Heart right ventricle (tissue), 16 donors: ENCODE data around the gene PTCD2. TPM values are rescaled to one million over a fixed set of nuclear protein-coding genes. Genes with fewer than 3 reads are reported as not detected.

Source experiments
- ATAC-seq, 8 donors: fragments of 200-7000 bp; cut with Tn5 transposase; one replicate each; pipeline ENCODE4 v1.9.1; 2020; ENCODE audit warnings: mild to moderate bottlenecking in 8 of 8, moderate library complexity in 8 of 8, moderate number of reproducible peaks in 1 of 8
- DNase-seq, 2 donors: peaks; one replicate each; pipeline ENCODE4 v3.0.0-alpha.2; 2020
- H3K27ac ChIP-seq, 10 donors: fragments of 200-600 bp; sonication (generic) in 2 of 10; one replicate each; pipeline versions ENCODE4 v1.5.0 to v1.8.0; 2020 to 2022; ENCODE audit warnings: mild to moderate bottlenecking in 3 of 10
- H3K27me3 ChIP-seq, 7 donors: fragments of 200-600 bp; one replicate each; pipeline ENCODE4 v1.8.0; 2021 to 2022; ENCODE audit warnings: mild to moderate bottlenecking in 2 of 7
- H3K36me3 ChIP-seq, 9 donors: fragments of 200-600 bp; sonication (generic) in 1 of 9; one replicate each; pipeline versions ENCODE4 v1.5.0 to v1.8.0; 2020 to 2022; ENCODE audit warnings: mild to moderate bottlenecking in 2 of 9
- H3K4me1 ChIP-seq, 9 donors: fragments of 200-600 bp; sonication (generic) in 1 of 9; one replicate each; pipeline versions ENCODE4 v1.5.0 to v1.8.0; 2020 to 2022; ENCODE audit warnings: mild to moderate bottlenecking in 4 of 9
- H3K4me3 ChIP-seq, 10 donors: fragments of 200-600 bp; sonication (generic) in 2 of 10; one replicate each; pipeline versions ENCODE4 v1.5.0 to v1.8.0; 2020 to 2022; ENCODE audit warnings: mild to moderate bottlenecking in 7 of 10, moderate library complexity in 2 of 10
- H3K9me3 ChIP-seq, 11 donors: fragments of 200-600 bp in 10 of 11; sonication (generic) in 2 of 11; one replicate each; pipeline versions ENCODE4 v1.5.0 to v1.8.0; 2013 to 2022; ENCODE audit warnings: mild to moderate bottlenecking in 2 of 11, control low read depth in 1 of 11, moderate library complexity in 1 of 11
- WGBS, 2 donors: extraction: QIAGEN DNeasy Blood & Tissue Kit; methylation state at CpG; one replicate each; pipeline ENCODE4 v1.1.7; 2013; ENCODE audit warnings: inconsistent platforms in 1 of 2; 5-methylcytosine and 5-hydroxymethylcytosine counted together
- intact Hi-C, 10 donors: fragments of 100-400 bp; cut with DNase I; formaldehyde crosslinking; loops; one replicate each; pipeline versions ENCODE4 v1.11.1 to v1.14.2; 2022
- polyA plus RNA-seq, 2 donors: library from polyadenylated mRNA; stranded (reverse); fragments of 200-250 nt; gene quantifications; one replicate each; pipeline ENCODE4 v1.2.3, GENCODE V29; 2013
- total RNA-seq, 10 donors: library from RNA; stranded (reverse); fragmentation: NEBNext Ultra II Directional in 3 of 10; extraction: Animal tissue kit (Norgen Biotek cat#: 25700) in 3 of 10; gene quantifications; one replicate each; pipeline versions ENCODE4 v1.2.1 to v1.2.4, GENCODE V29; 2021 to 2023
- TF ChIP-seq, protein P1 (sequence below), 9 donors: fragments of 200-600 bp; sonication (generic) in 2 of 9; IDR thresholded peaks; one replicate each; pipeline versions ENCODE4 v1.5.0 to v1.8.0; 2021 to 2022; ENCODE audit warnings: antibody characterized with exemption in 9 of 9, mild to moderate bottlenecking in 5 of 9, moderate library complexity in 1 of 9
- donor health status: Arrhythmogenic right ventricular cardiomyopathy.
- donor health status: ischemic (EF 13 %, LVEDD 7.1; RV severe dilation, severe dysfunction).
- donor health status: healthy with polysubstance abuse.
- donor health status: DM: no; HTN: yes; CAD: no.
- donor health status: DM: no; HTN: no; CAD: no.
- donor health status: ischemic (EF 25% LVEDD 6.9; RV normal size, moderate dysfunction).
- donor health status: ischemic (EF 25% LVEDD 5.7; RV mildly dilated, moderate dysfunction).
- donor health status: healthy.
- donor health status: DM: yes; HTN: yes; CAD: no.
- donor health status: Ischemic cardiomyopathy.
- donor health status: ischemic (EF 35%, LVEDD 5.7; RV mildly dilated, moderate dysfunction).
- donor health status: nonischemic (EF 11% LVEDD 7.7; RV severe dilation, severe dysfunction).
- donor health status: DM: yes; HTN: yes; CAD: no.
- donor health status: PGD.
- donor health status: ischemic (EF 29% LVEDD 5.4; RV normal size, mild dysfunction).
- donor health status: nonischemic (EF 23%, LVEDD 6.1; RV moderate dilation, normal function).

Gene PTCD2
- total and polyA plus RNA-seq, 12 donors = 1.8 to 28.9 (median 20.5) TPM

DNA sequence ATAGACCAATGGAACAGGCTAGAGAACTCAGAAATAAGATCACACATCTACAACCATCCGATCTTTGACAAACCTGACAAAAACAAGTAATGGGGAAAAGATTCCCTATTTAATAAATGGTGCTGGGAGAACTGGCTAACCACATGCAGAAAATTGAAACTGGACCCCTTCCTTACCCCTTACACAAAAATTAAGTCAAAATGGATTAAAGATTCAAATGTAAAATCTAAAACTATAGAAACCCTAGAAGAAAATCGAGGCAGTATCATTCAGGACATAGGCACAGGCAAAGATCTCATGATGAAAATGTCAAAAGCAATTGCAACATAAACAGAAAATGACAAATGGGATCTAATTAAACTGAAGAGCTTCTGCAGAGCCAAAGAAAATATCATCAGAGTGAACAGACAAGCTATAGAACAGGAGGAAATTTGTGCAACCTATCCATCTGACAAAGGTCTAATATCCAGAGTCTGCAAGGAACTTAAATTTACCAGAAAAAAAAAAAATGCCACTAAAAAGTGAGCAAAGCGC lies 43.9 kb upstream of the PTCD2 start:
- no peak for DNase-seq
- Histone ChIP-seq H3K4me1 (peaks cover 0 to 38% (median 12%) of the 10 kb centered on the region in 9 donors), H3K27ac (no peak overlapping the region), H3K27me3 (no peaks in the 10 kb centered on the region), H3K9me3 (peaks cover 0 to 18% (median 0%) of the 10 kb centered on the region in 11 donors), H3K4me3 (no peak overlapping the region), H3K36me3 (peaks cover 0 to 17% (median 0%) of the 10 kb centered on the region in 9 donors)
- ATAC-seq = no peak
- intact Hi-C loops = no loop called here
- 98 to 100% methylated on average over 3 of the region's 3 CpGs for WGBS, 2 donors
- TF ChIP-seq, protein P1, sequence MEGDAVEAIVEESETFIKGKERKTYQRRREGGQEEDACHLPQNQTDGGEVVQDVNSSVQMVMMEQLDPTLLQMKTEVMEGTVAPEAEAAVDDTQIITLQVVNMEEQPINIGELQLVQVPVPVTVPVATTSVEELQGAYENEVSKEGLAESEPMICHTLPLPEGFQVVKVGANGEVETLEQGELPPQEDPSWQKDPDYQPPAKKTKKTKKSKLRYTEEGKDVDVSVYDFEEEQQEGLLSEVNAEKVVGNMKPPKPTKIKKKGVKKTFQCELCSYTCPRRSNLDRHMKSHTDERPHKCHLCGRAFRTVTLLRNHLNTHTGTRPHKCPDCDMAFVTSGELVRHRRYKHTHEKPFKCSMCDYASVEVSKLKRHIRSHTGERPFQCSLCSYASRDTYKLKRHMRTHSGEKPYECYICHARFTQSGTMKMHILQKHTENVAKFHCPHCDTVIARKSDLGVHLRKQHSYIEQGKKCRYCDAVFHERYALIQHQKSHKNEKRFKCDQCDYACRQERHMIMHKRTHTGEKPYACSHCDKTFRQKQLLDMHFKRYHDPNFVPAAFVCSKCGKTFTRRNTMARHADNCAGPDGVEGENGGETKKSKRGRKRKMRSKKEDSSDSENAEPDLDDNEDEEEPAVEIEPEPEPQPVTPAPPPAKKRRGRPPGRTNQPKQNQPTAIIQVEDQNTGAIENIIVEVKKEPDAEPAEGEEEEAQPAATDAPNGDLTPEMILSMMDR (IDR thresholded peaks at IDR 0.05) = no peak

DNA sequence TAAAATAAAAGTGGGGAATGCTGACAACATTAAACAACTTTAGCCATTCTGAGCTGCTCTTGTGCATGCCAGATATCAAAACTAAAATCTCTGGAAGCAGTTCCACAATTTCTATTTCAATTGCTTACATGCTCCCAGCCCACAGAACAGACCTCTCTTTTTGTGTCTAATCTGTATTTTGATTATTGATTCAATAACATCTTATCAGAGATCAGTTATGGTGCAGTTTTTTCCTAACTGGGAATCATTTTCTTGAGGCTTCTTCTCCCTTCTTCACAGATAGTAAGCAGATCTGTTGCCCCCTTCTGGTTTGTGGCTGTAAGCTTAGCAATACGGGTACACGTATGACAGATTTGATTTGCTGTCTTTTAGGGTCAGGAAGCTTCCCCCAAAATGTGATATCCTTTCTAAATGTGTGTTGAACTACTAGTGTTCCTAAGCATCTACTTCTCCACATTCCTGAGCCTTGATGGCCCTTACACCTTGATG lies 39.5 kb upstream of the PTCD2 start:
- Histone ChIP-seq H3K27ac (peak overlapping the region in 8 of 10 donors; percentile 35 to 73 (median 64)), H3K9me3 (peaks cover 0 to 14% (median 0%) of the 10 kb centered on the region in 11 donors), H3K4me1 (peaks cover 11 to 46% (median 34%) of the 10 kb centered on the region in 9 donors), H3K4me3 (no peak overlapping the region), H3K27me3 (no peaks in the 10 kb centered on the region), H3K36me3 (peaks cover 0 to 17% (median 0%) of the 10 kb centered on the region in 9 donors)
- DNase-seq (no peak), ATAC-seq (peak in 2 of 8 donors; percentile 56)
- TF ChIP-seq, protein P1 (IDR thresholded peaks at IDR 0.05) = peak in 7 of 9 donors; percentile 40 to 61 (median 48)
- intact Hi-C loops = loop anchor here in 4 of 10 donors (1.0 to 10.0 kb wide), 4 partner anchors 21 to 136 kb away; no protein-coding TSS in a partner anchor
- WGBS, 2 donors = 49 to 52% methylated on average over 2 of the region's 2 CpGs

DNA sequence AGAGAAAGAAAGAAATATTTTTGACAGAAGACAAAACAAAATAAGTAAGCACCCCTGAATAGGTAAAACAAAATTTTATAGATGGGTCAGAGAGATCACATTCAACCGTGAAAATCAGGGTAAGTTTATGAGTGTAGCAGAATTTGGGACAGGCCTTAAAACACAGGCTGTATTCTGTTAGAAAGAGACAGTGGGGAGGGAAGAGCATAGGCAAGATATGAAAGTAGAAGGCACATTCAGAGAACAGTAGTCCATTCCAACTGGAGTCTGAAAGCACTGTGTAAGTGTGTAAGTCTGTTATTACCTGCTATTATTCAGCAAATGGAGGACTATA lies 38.8 kb upstream of the PTCD2 start:
- Histone ChIP-seq H3K9me3 (peaks cover 0 to 7% (median 0%) of the 10 kb centered on the region in 11 donors), H3K4me1 (peaks cover 11 to 46% (median 34%) of the 10 kb centered on the region in 9 donors), H3K27ac (peak overlapping the region in 9 of 10 donors; percentile 35 to 73 (median 61)), H3K27me3 (no peaks in the 10 kb centered on the region), H3K4me3 (no peak overlapping the region), H3K36me3 (peaks cover 0 to 11% (median 0%) of the 10 kb centered on the region in 9 donors)
- TF ChIP-seq, protein P1 (IDR thresholded peaks at IDR 0.05) = no peak
- intact Hi-C loops = loop anchor here in 3 of 10 donors (2.0 to 10.0 kb wide), 3 partner anchors 27 to 137 kb away; no protein-coding TSS in a partner anchor
- WGBS, 2 donors = 74 to 84% methylated on average over 1 of the region's 1 CpG
- ATAC-seq (peak in 4 of 8 donors; percentile 23 to 43 (median 33)), DNase-seq (no peak)

DNA sequence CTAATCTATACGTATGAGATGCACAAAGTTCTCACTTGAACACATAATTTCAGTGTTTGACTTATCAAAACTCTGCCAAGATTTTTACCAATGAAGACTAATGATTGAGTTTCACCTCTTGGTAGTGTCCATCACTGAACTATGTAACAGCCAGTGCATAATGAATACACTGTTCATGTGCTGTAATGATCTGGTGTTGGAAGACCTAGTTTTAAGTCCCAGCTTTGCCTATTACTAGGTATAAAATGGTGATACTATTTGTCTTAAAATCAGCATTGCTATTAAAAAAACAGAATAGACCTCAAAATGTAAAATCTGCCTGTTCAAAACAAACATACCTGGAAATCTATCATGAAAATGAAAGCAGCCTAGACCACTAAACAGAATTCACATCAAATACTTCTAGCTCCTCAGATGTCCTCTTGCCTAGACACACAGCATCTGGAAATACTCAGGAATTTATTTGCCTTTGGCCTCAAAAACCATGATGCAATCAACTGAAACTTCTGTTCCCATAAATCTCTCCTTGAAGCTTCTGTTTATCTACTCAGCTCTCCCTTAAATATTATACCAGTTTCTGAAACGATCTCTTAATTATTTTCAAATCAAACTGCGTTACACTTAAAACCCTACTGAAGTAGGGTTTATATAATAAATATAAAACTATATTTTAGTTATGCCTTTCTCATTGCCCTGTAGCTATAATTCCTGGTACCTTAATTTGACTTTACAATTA lies 38.2 kb upstream of the PTCD2 start:
- 71 to 73% methylated on average over 3 of the region's 3 CpGs for WGBS, 2 donors
- H3K27ac ChIP-seq = peak overlapping the region in 9 of 10 donors; percentile 35 to 73 (median 65)
- peaks cover 0 to 7% (median 0%) of the 10 kb centered on the region in 9 donors for H3K36me3 ChIP-seq
- intact Hi-C loops = loop anchor here in 3 of 10 donors (2.0 to 10.0 kb wide), 3 partner anchors 27 to 137 kb away; no protein-coding TSS in a partner anchor
- TF ChIP-seq, protein P1 (IDR thresholded peaks at IDR 0.05) = no peak
- no peak for DNase-seq
- peak in 7 of 8 donors; percentile 58 to 87 (median 75) for ATAC-seq
- H3K4me1 ChIP-seq = peaks cover 11 to 46% (median 34%) of the 10 kb centered on the region in 9 donors
- H3K27me3 ChIP-seq = no peaks in the 10 kb centered on the region
- H3K4me3 ChIP-seq = no peak overlapping the region
- peaks cover 0 to 1% (median 0%) of the 10 kb centered on the region in 11 donors for H3K9me3 ChIP-seq
